OCI-LY7 (cell line): ENCODE measurements around the gene FOXO3.

Source experiments
- EZH2phosphoT487 ChIP-seq: fragments of 200-600 bp; sonication (generic); IDR thresholded peaks from 2 replicates; pipeline ENCODE4 v1.6.1; 2018; ENCODE audit warnings: low read depth, borderline replicate concordance, mild to moderate bottlenecking, mixed run types, antibody characterized with exemption, low read length, moderate library complexity, mixed read lengths
- TF ChIP-seq, protein P1 (sequence below): fragments of 200-600 bp; sonication (generic); conservative IDR thresholded peaks from 2 replicates; pipeline ENCODE4 v1.5.1; 2014; ENCODE audit warnings: mild to moderate bottlenecking, antibody characterized with exemption, low read length, moderate library complexity, mixed read lengths

- TF ChIP-seq, protein P1, sequence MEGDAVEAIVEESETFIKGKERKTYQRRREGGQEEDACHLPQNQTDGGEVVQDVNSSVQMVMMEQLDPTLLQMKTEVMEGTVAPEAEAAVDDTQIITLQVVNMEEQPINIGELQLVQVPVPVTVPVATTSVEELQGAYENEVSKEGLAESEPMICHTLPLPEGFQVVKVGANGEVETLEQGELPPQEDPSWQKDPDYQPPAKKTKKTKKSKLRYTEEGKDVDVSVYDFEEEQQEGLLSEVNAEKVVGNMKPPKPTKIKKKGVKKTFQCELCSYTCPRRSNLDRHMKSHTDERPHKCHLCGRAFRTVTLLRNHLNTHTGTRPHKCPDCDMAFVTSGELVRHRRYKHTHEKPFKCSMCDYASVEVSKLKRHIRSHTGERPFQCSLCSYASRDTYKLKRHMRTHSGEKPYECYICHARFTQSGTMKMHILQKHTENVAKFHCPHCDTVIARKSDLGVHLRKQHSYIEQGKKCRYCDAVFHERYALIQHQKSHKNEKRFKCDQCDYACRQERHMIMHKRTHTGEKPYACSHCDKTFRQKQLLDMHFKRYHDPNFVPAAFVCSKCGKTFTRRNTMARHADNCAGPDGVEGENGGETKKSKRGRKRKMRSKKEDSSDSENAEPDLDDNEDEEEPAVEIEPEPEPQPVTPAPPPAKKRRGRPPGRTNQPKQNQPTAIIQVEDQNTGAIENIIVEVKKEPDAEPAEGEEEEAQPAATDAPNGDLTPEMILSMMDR, result no peak
- TF ChIP-seq EZH2phosphoT487, result no peak
These were observed 129.8 kb downstream of the FOXO3 start for GRCh38 chr6:108690326-108691049.
